Liver (tissue), 3 donors: Measurements from ENCODE around the gene SNRPD2.

Experiments
- FOXA2 ChIP-seq: IDR thresholded peaks from 2 replicates; pipeline ENCODE4 v1.6.1; 2016; ENCODE audit warnings: antibody characterized with exemption
- GABPA ChIP-seq, 2 donors: IDR thresholded peaks in 1 of 2; conservative IDR thresholded peaks in 1 of 2; 2 replicates each; pipeline ENCODE4 v1.6.1; 2016; ENCODE audit warnings: antibody characterized with exemption in 2 of 2, mild to moderate bottlenecking in 1 of 2, moderate library complexity in 1 of 2
- HNF4G ChIP-seq: IDR thresholded peaks from 2 replicates; pipeline ENCODE4 v1.6.1; 2016; ENCODE audit warnings: antibody characterized with exemption
- MAX ChIP-seq: IDR thresholded peaks from 2 replicates; pipeline ENCODE4 v1.6.1; 2016; ENCODE audit warnings: antibody characterized with exemption
- NR2F2 ChIP-seq: IDR thresholded peaks from 2 replicates; pipeline ENCODE4 v1.6.1; 2016; ENCODE audit warnings: antibody characterized with exemption
- RAD21 ChIP-seq, 2 donors: IDR thresholded peaks; 2 replicates each; pipeline ENCODE4 v1.6.1; 2016; ENCODE audit warnings: antibody characterized with exemption in 2 of 2, mild to moderate bottlenecking in 2 of 2
- SP1 ChIP-seq: IDR thresholded peaks from 2 replicates; pipeline ENCODE4 v1.6.1; 2018; ENCODE audit warnings: antibody characterized with exemption, mild to moderate bottlenecking
- TAF1 ChIP-seq: conservative IDR thresholded peaks from 2 replicates; pipeline ENCODE4 v1.6.1; 2016; ENCODE audit warnings: antibody characterized with exemption, mild to moderate bottlenecking
- TF ChIP-seq, protein P1 (sequence below): fragments of 150-350 bp; IDR thresholded peaks from 2 replicates; pipeline ENCODE4 v1.5.1; 2017; ENCODE audit warnings: improper control_type of control experiment, low read depth, low read length; ENCODE audit not compliant: missing input control
- TF ChIP-seq, protein P2 (sequence below): IDR thresholded peaks from 2 replicates; pipeline ENCODE4 v1.6.1; 2016; ENCODE audit warnings: antibody characterized with exemption
- donor health status: healthy.
- donor health status: healthy.

DNA sequence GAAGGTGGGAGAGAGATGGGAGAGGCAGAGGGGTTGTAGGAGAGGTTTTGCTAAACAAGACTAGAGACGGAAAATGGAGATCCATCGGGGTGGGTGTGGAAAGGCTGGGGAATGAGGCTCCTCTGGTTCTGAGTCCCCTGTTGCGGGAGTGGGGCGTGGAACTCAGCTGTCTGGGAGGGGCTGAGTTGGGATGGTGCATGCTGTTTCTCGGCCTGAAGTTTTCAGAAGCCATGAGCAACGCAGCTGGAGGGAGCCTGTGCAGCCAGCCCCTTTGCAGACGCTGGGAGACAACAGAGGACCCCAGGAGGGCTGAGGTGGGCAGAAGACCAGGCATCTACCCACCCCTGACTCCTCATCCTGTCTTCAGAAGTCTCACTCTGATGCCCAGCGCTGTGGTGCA lies 31.1 kb downstream of the SNRPD2 start:
- TF ChIP-seq, protein P1, sequence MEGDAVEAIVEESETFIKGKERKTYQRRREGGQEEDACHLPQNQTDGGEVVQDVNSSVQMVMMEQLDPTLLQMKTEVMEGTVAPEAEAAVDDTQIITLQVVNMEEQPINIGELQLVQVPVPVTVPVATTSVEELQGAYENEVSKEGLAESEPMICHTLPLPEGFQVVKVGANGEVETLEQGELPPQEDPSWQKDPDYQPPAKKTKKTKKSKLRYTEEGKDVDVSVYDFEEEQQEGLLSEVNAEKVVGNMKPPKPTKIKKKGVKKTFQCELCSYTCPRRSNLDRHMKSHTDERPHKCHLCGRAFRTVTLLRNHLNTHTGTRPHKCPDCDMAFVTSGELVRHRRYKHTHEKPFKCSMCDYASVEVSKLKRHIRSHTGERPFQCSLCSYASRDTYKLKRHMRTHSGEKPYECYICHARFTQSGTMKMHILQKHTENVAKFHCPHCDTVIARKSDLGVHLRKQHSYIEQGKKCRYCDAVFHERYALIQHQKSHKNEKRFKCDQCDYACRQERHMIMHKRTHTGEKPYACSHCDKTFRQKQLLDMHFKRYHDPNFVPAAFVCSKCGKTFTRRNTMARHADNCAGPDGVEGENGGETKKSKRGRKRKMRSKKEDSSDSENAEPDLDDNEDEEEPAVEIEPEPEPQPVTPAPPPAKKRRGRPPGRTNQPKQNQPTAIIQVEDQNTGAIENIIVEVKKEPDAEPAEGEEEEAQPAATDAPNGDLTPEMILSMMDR = no peak
- TF ChIP-seq GABPA (IDR thresholded peaks at IDR 0.05 in 1 of 2, conservative IDR thresholded peaks at IDR 0.05 in 1 of 2) (no peak), RAD21 (IDR thresholded peaks at IDR 0.05) (no peak), TAF1 (no peak), MAX (no peak), SP1 (no peak), HNF4G (no peak), NR2F2 (no peak), FOXA2 (no peak)
- TF ChIP-seq, protein P2, sequence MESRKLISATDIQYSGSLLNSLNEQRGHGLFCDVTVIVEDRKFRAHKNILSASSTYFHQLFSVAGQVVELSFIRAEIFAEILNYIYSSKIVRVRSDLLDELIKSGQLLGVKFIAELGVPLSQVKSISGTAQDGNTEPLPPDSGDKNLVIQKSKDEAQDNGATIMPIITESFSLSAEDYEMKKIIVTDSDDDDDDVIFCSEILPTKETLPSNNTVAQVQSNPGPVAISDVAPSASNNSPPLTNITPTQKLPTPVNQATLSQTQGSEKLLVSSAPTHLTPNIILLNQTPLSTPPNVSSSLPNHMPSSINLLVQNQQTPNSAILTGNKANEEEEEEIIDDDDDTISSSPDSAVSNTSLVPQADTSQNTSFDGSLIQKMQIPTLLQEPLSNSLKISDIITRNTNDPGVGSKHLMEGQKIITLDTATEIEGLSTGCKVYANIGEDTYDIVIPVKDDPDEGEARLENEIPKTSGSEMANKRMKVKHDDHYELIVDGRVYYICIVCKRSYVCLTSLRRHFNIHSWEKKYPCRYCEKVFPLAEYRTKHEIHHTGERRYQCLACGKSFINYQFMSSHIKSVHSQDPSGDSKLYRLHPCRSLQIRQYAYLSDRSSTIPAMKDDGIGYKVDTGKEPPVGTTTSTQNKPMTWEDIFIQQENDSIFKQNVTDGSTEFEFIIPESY = no peak
